ENCODE measurements around the gene ZNF408. TPM values are rescaled to one million over a fixed set of nuclear protein-coding genes. Genes with fewer than 3 reads are reported as not detected.

ZNF408 gene
- total and polyA plus RNA-seq, 2 of the 13 experiments (the other 11 are each of a cell fraction or from before 2014, with no cell fraction given) = 11.2 to 12.5 TPM

DNA sequence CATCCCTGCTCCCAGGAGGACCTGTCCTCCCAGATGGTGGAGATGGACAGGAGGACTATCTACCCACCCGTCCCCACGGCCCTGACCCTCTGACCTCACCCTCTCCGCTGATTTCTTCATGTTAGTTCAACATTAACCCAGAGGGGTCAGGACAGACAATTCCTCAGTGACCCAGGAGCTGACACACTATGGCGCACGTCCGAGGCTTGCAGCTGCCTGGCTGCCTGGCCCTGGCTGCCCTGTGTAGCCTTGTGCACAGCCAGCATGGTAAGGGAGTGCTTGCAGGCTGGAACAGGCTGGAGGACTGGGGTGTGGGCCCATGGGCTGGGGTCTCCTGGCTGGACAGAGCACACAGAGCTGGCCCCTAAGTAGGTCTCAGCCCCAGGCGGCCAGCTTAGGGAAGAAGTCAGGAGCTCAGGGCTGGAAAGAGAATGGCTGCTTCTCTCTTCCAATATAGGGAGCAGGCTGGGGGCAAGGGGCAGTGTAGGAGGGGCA is 18.3 kb downstream of the ZNF408 start, which contains the start of gene F2 (continued):
- TF ChIP-seq, protein P1, sequence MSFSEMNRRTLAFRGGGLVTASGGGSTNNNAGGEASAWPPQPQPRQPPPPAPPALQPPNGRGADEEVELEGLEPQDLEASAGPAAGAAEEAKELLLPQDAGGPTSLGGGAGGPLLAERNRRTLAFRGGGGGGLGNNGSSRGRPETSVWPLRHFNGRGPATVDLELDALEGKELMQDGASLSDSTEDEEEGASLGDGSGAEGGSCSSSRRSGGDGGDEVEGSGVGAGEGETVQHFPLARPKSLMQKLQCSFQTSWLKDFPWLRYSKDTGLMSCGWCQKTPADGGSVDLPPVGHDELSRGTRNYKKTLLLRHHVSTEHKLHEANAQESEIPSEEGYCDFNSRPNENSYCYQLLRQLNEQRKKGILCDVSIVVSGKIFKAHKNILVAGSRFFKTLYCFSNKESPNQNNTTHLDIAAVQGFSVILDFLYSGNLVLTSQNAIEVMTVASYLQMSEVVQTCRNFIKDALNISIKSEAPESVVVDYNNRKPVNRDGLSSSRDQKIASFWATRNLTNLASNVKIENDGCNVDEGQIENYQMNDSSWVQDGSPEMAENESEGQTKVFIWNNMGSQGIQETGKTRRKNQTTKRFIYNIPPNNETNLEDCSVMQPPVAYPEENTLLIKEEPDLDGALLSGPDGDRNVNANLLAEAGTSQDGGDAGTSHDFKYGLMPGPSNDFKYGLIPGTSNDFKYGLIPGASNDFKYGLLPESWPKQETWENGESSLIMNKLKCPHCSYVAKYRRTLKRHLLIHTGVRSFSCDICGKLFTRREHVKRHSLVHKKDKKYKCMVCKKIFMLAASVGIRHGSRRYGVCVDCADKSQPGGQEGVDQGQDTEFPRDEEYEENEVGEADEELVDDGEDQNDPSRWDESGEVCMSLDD (CRISPR knock-in tag; IDR thresholded peaks at IDR 0.05; ENCODE audit: borderline replicate concordance) = no peak; the same call in 1 of the 2 replicates
- TF ChIP-seq HOXD1 (CRISPR knock-in tag; IDR thresholded peaks at IDR 0.05) (peak; percentile 76), SP4 (CRISPR knock-in tag; IDR thresholded peaks at IDR 0.05) (no peak), ZFP36L2 (CRISPR knock-in tag; IDR thresholded peaks at IDR 0.05) (no peak), ZNF761 (CRISPR knock-in tag; conservative IDR thresholded peaks at IDR 0.05) (0 out of 2 replicates have a peak, but pooled peaks have one; percentile 71), ZNF550 (CRISPR knock-in tag; IDR thresholded peaks at IDR 0.05; ENCODE audit: borderline replicate concordance) (no peak), ZNF121 (CRISPR knock-in tag; IDR thresholded peaks at IDR 0.05) (no peak), SSRP1 (CRISPR knock-in tag; IDR thresholded peaks at IDR 0.05) (no peak; the same call in 1 of the 2 replicates), ZC3H4 (CRISPR knock-in tag; IDR thresholded peaks at IDR 0.05; ENCODE audit: borderline replicate concordance) (no peak), ZNF337 (CRISPR knock-in tag; IDR thresholded peaks at IDR 0.05; ENCODE audit: borderline replicate concordance, low read depth) (no peak), CAMTA2 (CRISPR knock-in tag; IDR thresholded peaks at IDR 0.05; ENCODE audit: borderline replicate concordance) (no peak), ZNF34 (CRISPR knock-in tag; IDR thresholded peaks at IDR 0.05; ENCODE audit: borderline replicate concordance) (peak; percentile 51; the same call in 1 of the 2 replicates), HNF4G (IDR thresholded peaks at IDR 0.05; ENCODE audit: borderline replicate concordance, low read depth, low read length) (peak; percentile 68; the same call in 1 of the 2 replicates), HNF4G (CRISPR knock-in tag; IDR thresholded peaks at IDR 0.05; ENCODE audit: borderline replicate concordance, low read depth) (peak; percentile 40; the same call in 1 of the 2 replicates), ZNF143 (CRISPR knock-in tag; IDR thresholded peaks at IDR 0.05) (peak; percentile 60; the same call in 1 of the 2 replicates), ZNF124 (CRISPR knock-in tag; IDR thresholded peaks at IDR 0.05) (peak; percentile 50; the same call in 1 of the 2 replicates), KDM4B (CRISPR knock-in tag; IDR thresholded peaks at IDR 0.05) (no peak; the same call in 1 of the 2 replicates), ZNF496 (CRISPR knock-in tag; IDR thresholded peaks at IDR 0.05; ENCODE audit: insufficient replicate concordance) (no peak), TGIF2 (CRISPR knock-in tag; IDR thresholded peaks at IDR 0.05) (no peak; the same call in 1 of the 2 replicates)
- TF ChIP-seq, protein P2, sequence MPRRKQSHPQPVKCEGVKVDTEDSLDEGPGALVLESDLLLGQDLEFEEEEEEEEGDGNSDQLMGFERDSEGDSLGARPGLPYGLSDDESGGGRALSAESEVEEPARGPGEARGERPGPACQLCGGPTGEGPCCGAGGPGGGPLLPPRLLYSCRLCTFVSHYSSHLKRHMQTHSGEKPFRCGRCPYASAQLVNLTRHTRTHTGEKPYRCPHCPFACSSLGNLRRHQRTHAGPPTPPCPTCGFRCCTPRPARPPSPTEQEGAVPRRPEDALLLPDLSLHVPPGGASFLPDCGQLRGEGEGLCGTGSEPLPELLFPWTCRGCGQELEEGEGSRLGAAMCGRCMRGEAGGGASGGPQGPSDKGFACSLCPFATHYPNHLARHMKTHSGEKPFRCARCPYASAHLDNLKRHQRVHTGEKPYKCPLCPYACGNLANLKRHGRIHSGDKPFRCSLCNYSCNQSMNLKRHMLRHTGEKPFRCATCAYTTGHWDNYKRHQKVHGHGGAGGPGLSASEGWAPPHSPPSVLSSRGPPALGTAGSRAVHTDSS (CRISPR knock-in tag; conservative IDR thresholded peaks at IDR 0.05) = no peak
- TF ChIP-seq, protein P3, sequence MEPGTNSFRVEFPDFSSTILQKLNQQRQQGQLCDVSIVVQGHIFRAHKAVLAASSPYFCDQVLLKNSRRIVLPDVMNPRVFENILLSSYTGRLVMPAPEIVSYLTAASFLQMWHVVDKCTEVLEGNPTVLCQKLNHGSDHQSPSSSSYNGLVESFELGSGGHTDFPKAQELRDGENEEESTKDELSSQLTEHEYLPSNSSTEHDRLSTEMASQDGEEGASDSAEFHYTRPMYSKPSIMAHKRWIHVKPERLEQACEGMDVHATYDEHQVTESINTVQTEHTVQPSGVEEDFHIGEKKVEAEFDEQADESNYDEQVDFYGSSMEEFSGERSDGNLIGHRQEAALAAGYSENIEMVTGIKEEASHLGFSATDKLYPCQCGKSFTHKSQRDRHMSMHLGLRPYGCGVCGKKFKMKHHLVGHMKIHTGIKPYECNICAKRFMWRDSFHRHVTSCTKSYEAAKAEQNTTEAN (CRISPR knock-in tag; conservative IDR thresholded peaks at IDR 0.05) = no peak
- TF ChIP-seq, protein P4, sequence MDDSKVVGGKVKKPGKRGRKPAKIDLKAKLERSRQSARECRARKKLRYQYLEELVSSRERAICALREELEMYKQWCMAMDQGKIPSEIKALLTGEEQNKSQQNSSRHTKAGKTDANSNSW (CRISPR knock-in tag; IDR thresholded peaks at IDR 0.05; ENCODE audit: borderline replicate concordance) = no peak
- TF ChIP-seq, protein P5, sequence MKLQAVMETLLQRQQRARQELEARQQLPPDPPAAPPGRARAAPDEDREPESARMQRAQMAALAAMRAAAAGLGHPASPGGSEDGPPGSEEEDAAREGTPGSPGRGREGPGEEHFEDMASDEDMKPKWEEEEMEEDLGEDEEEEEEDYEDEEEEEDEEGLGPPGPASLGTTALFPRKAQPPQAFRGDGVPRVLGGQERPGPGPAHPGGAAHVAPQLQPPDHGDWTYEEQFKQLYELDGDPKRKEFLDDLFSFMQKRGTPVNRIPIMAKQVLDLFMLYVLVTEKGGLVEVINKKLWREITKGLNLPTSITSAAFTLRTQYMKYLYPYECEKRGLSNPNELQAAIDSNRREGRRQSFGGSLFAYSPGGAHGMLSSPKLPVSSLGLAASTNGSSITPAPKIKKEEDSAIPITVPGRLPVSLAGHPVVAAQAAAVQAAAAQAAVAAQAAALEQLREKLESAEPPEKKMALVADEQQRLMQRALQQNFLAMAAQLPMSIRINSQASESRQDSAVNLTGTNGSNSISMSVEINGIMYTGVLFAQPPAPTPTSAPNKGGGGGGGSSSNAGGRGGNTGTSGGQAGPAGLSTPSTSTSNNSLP (IDR thresholded peaks at IDR 0.05; ENCODE audit: low read depth, low read length) = 0 out of 2 replicates have a peak, but pooled peaks have one; percentile 4
